ENCODE results near the gene HAND2. TPM values are rescaled to one million over a fixed set of nuclear protein-coding genes. Genes with fewer than 3 reads are reported as not detected.

HAND2 gene
- total RNA-seq, 2 donors from 2014 or later, result 86.3 to 108 TPM

DNA sequence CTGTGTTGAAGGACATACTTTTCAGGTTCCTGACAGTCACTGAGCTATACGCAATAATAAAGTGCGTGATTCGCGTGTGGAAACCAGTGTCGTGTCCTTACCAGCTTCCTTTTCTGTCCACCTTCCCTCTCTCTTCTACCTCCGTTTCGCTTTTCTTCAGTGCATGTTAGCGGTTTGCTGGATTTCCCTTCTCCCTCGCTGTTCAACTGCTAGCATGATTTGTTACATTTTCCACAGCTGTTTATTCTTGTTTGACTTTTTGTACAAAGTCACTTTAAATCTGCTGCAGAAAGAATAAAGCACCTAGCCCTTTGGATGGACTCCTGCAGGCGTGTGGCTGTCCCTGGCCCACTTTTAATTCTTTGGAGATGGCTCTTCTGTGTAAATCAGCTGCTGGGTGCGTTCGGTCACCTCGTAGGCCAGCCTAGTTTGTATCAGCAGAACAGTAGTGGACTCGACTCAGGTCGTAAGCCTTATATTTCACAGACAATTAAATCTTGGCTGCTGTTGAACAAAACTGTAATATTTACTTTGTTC lies 8.9 kb upstream of the HAND2 start:
- TF ChIP-seq CTCF (IDR thresholded peaks at IDR 0.05), result no peak
- peaks cover 0 to 13% of the 10 kb centered on the region in 2 donors for H3K4me1 ChIP-seq
- DNase-seq (ENCODE audit: low spot score), result no peak
- H3K36me3 ChIP-seq, result no peaks in the 10 kb centered on the region
- H3K27me3 ChIP-seq, result no peaks in the 10 kb centered on the region
- peak overlapping the region; percentile 90 to 97 for H3K27ac ChIP-seq
- peak overlapping the region; percentile 30 to 55 for H3K4me3 ChIP-seq
- H3K9me3 ChIP-seq, result no peaks in the 10 kb centered on the region

- no peak for DNase-seq (ENCODE audit: low spot score)
- peaks cover 0 to 13% of the 10 kb centered on the region in 2 donors for H3K4me1 ChIP-seq
Measured at GRCh38 chr4:173538148-173538908, 8.3 kb upstream of the HAND2 start.

DNA sequence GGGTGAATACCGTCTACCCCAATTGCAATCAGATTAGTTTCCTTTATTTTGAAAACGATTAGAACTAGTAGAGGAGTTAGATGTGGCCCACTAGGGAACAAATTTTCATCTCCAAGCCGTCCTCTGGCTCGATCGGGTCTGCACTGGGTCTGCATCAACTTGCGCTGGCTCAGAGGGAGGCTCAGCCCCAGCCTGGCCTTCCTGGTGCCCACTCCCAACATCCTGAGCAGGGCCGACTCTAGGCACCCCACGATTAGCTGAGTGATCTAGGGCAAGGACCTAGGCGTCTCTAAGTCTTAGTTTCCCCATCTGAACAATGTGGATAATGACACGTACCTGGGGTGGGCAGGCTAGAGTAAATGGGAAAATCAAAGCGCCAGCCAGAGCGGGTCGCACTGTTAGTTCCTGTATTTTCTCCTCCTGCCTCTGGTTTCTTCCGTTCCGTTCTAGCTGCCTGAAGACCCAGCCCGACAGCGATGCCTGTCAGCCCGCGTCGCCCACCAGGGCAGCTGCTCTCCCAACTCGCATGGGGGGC lies 7.7 kb upstream of the HAND2 start:
- Histone ChIP-seq H3K36me3 (no peaks in the 10 kb centered on the region), H3K4me1 (peaks cover 0 to 13% of the 10 kb centered on the region in 2 donors), H3K4me3 (peak overlapping the region; percentile 30 to 55), H3K27ac (peak overlapping the region; percentile 90 to 97), H3K27me3 (no peaks in the 10 kb centered on the region), H3K9me3 (no peaks in the 10 kb centered on the region)
- no peak for TF ChIP-seq CTCF (IDR thresholded peaks at IDR 0.05)
- DNase-seq (ENCODE audit: low spot score), result no peak

More at GRCh38 chr4:173538148-173538908, 8.3 kb upstream of the HAND2 start:
- peak overlapping the region; percentile 30 to 55 for H3K4me3 ChIP-seq
- no peaks in the 10 kb centered on the region for H3K9me3 ChIP-seq
- TF ChIP-seq CTCF (IDR thresholded peaks at IDR 0.05), result no peak
- no peaks in the 10 kb centered on the region for H3K27me3 ChIP-seq
- no peaks in the 10 kb centered on the region for H3K36me3 ChIP-seq
- H3K27ac ChIP-seq, result peak overlapping the region; percentile 90 to 97

DNA sequence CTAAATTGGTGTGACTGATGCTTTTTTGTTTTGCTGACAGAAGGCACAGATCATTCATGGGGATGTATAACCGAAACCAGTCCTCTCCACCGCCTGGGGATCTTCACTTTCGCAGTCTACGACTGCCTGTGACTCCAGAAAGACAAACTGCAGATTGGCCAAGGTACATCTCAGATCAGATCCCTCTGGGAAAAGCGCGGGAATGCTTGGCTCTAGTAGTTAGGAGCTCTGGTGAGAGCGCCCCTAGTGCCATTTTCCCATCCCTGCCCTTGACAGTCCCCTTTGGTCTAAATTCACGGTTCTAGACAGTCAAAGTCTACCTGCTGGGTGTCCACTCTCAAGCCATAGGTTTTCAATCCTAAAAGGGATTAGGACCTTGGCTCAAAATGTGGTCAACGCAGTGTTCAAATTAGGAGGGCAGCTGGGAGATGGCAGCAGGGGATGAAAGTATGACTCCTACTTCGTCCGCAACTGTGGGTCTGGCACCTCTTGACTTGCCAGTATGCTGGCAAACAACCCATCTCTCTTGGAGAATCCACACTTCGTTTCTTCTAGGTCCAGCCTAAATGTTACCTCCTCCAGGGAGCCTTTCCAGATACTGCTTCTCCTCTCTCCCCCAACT lies 6.9 kb upstream of the HAND2 start:
- peaks cover 0 to 13% of the 10 kb centered on the region in 2 donors for H3K4me1 ChIP-seq
- TF ChIP-seq CTCF (IDR thresholded peaks at IDR 0.05), result peak in 1 of 2 donors; percentile 50
- peak overlapping the region; percentile 90 to 97 for H3K27ac ChIP-seq
- H3K9me3 ChIP-seq, result no peaks in the 10 kb centered on the region
- H3K36me3 ChIP-seq, result no peaks in the 10 kb centered on the region
- no peak overlapping the region for H3K4me3 ChIP-seq
- peak; percentile 67 for DNase-seq (ENCODE audit: low spot score)
- H3K27me3 ChIP-seq, result no peaks in the 10 kb centered on the region

GRCh38 chr4:173535957-173536356 lies 5.9 kb upstream of the HAND2 start:
- peaks cover 0 to 14% of the 10 kb centered on the region in 2 donors for H3K4me1 ChIP-seq
- TF ChIP-seq CTCF (IDR thresholded peaks at IDR 0.05), result no peak
- no peak overlapping the region for H3K4me3 ChIP-seq
- no peaks in the 10 kb centered on the region for H3K27me3 ChIP-seq
- no peaks in the 10 kb centered on the region for H3K36me3 ChIP-seq
- DNase-seq (ENCODE audit: low spot score), result no peak
- H3K9me3 ChIP-seq, result no peaks in the 10 kb centered on the region
- H3K27ac ChIP-seq, result peak overlapping the region; percentile 94 to 97
